Body of pancreas (tissue), 4 donors: Measurements from ENCODE around the gene IVD. TPM values are rescaled to one million over a fixed set of nuclear protein-coding genes. Genes with fewer than 3 reads are reported as not detected.

Experiments used
- ATAC-seq: fragments of 150-250 bp; one replicate; pipeline ENCODE4 v1.9.1; 2016
- DNase-seq, 4 donors: peaks; one replicate each; pipeline ENCODE4 v3.0.0-alpha.2; 2019
- H3K27ac ChIP-seq, 4 donors: fragments of 200-600 bp; sonication (generic); 1 replicate in 3 of 4; 2 replicates in 1 of 4; pipeline versions ENCODE4 v1.5.1 to v1.6.1; 2016 to 2019; ENCODE audit warnings: mild to moderate bottlenecking in 1 of 4, mixed read lengths in 1 of 4, moderate library complexity in 1 of 4
- H3K27me3 ChIP-seq, 2 donors: fragments of 200-600 bp; sonication (generic); one replicate each; pipeline ENCODE4 v1.6.0; 2016; ENCODE audit warnings: mild to moderate bottlenecking in 1 of 2
- H3K36me3 ChIP-seq, 2 donors: fragments of 200-600 bp; sonication (generic); replicated peaks in 1 of 2; 2 replicates each; pipeline ENCODE4 v1.5.1; 2016; ENCODE audit warnings: low read depth in 2 of 2; ENCODE audit not compliant: insufficient read depth in 1 of 2
- H3K4me1 ChIP-seq: fragments of 200-600 bp; sonication (generic); one replicate; pipeline ENCODE4 v1.6.0; 2016
- H3K4me3 ChIP-seq, 2 donors: fragments of 200-600 bp; sonication (generic); 1 replicate in 1 of 2; 2 replicates in 1 of 2; pipeline ENCODE4 v1.5.1; 2016 to 2019
- H3K9me3 ChIP-seq, 3 donors: fragments of 200-600 bp; sonication (generic); 1 replicate in 2 of 3; 2 replicates in 1 of 3; pipeline ENCODE4 v1.5.1; 2016
- POLR2A ChIP-seq, 3 donors: fragments of 450-650 bp; IDR thresholded peaks; one replicate each; pipeline ENCODE4 v1.6.1; 2016; ENCODE audit warnings: antibody characterized with exemption in 3 of 3, mild to moderate bottlenecking in 2 of 3
- WGBS, 2 donors: methylation state at CpG; one replicate each; pipeline ENCODE4 v1.1.5; 2017; 5-methylcytosine and 5-hydroxymethylcytosine counted together
- intact Hi-C: fragments of 100-400 bp; cut with DNase I; formaldehyde crosslinking; loops from one replicate; pipeline ENCODE4 v1.15.1; 2023
- total RNA-seq, 2 donors: library from RNA; depleted of rRNA; stranded (reverse); fragments of >200 nt; gene quantifications; one replicate each; pipeline ENCODE4 v1.1.0, GENCODE V29; 2016
- TF ChIP-seq, protein P1 (sequence below), 7 experiments: fragments of 450-650 bp in 4 of 7; fragments of 200-600 bp in 3 of 7; sonication (generic) in 3 of 7; IDR thresholded peaks; one replicate each; pipeline ENCODE4 v1.5.1; 2016 to 2019; ENCODE audit warnings: antibody characterized with exemption in 7 of 7

IVD gene
- total RNA-seq, 2 donors from 2014 or later = 30.3 to 34.0 TPM

DNA sequence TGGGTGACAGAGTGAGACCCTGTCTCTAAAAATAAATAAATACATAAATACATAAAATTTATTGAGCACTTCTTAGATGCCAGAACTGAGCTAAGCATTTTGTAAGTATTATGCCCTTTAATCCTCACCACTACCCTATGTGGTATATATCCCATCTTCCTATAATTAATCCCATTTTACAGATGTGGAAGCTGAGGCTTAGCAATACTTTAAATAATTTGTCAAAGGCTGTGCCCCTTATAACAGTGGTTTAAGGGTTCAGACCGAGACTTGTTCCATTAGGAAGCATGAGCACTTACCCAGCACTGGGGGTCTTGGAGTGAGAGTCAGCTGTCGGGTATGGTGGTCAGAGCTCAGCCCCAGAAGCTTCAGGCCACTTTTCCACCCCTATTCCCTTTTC lies 57.7 kb downstream of the IVD start:
- intact Hi-C loops = no loop called here
- WGBS, 2 donors = 86 to 95% methylated on average over 2 of the region's 2 CpGs
- no peak overlapping the region for H3K4me3 ChIP-seq
- H3K4me1 ChIP-seq = no peaks in the 10 kb centered on the region
- ATAC-seq (no peak), DNase-seq (no peak)
- H3K27ac ChIP-seq = no peak overlapping the region
- peaks cover 0 to 6% of the 10 kb centered on the region in 2 donors for H3K36me3 ChIP-seq
- no peaks in the 10 kb centered on the region for H3K27me3 ChIP-seq
- TF ChIP-seq, protein P1, sequence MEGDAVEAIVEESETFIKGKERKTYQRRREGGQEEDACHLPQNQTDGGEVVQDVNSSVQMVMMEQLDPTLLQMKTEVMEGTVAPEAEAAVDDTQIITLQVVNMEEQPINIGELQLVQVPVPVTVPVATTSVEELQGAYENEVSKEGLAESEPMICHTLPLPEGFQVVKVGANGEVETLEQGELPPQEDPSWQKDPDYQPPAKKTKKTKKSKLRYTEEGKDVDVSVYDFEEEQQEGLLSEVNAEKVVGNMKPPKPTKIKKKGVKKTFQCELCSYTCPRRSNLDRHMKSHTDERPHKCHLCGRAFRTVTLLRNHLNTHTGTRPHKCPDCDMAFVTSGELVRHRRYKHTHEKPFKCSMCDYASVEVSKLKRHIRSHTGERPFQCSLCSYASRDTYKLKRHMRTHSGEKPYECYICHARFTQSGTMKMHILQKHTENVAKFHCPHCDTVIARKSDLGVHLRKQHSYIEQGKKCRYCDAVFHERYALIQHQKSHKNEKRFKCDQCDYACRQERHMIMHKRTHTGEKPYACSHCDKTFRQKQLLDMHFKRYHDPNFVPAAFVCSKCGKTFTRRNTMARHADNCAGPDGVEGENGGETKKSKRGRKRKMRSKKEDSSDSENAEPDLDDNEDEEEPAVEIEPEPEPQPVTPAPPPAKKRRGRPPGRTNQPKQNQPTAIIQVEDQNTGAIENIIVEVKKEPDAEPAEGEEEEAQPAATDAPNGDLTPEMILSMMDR (IDR thresholded peaks at IDR 0.05) = no peak
- no peak for TF ChIP-seq POLR2A (IDR thresholded peaks at IDR 0.05)
- H3K9me3 ChIP-seq = no peaks in the 10 kb centered on the region

GRCh38 chr15:40463886-40464545 lies 58.4 kb downstream of the IVD start:
- H3K9me3 ChIP-seq = no peaks in the 10 kb centered on the region
- peaks cover 0 to 6% of the 10 kb centered on the region in 2 donors for H3K36me3 ChIP-seq
- no peak overlapping the region for H3K27ac ChIP-seq
- ATAC-seq = no peak
- DNase-seq = no peak
- H3K4me3 ChIP-seq = no peak overlapping the region
- no peak for TF ChIP-seq POLR2A (IDR thresholded peaks at IDR 0.05)
- TF ChIP-seq, protein P1 (IDR thresholded peaks at IDR 0.05) = no peak
- no peaks in the 10 kb centered on the region for H3K27me3 ChIP-seq
- 90 to 95% methylated on average over 8 to 13 of the region's 14 CpGs for WGBS, 2 donors
- intact Hi-C loops = no loop called here
- no peaks in the 10 kb centered on the region for H3K4me1 ChIP-seq

DNA sequence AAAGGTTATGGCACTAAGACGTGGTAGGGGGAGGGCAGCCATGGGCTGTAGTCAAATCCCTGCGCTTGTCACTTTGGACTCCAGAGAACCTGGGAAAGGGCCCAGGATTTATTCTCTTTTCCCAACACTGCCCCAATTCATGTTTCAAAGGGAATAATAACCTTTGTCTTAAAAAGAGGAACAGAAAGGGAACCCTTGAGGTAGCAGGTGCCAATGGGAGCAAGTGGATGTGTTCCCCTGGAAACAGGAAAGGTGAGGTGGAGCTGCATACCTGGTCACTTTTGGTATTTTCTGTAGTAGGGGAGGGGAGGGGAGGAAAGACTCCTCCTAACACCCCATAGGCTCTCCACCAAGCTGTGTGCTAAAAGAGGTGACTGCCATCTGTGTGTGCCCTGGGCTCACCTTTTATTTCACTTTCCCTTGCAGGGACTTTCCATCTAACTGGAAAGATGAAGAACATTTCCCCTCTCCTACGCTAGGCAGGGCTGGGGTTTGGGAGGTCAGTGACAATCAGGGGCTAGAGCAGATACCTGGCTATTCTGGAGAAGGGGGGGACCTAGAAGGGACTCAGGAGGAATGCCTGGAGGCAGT lies 59.1 kb downstream of the IVD start:
- 84 to 95% methylated on average over 3 of the region's 3 CpGs for WGBS, 2 donors
- ATAC-seq (no peak), DNase-seq (no peak)
- TF ChIP-seq, protein P1 (IDR thresholded peaks at IDR 0.05) = no peak
- no peak for TF ChIP-seq POLR2A (IDR thresholded peaks at IDR 0.05)
- intact Hi-C loops = no loop called here
- Histone ChIP-seq H3K27me3 (no peaks in the 10 kb centered on the region), H3K27ac (no peak overlapping the region), H3K9me3 (no peaks in the 10 kb centered on the region), H3K4me3 (no peak overlapping the region), H3K36me3 (peaks cover 0 to 6% of the 10 kb centered on the region in 2 donors), H3K4me1 (no peaks in the 10 kb centered on the region)

GRCh38 chr15:40465939-40466338 lies 60.3 kb downstream of the IVD start:
- no peaks in the 10 kb centered on the region for H3K9me3 ChIP-seq
- no peak overlapping the region for H3K27ac ChIP-seq
- TF ChIP-seq POLR2A (IDR thresholded peaks at IDR 0.05) = no peak
- TF ChIP-seq, protein P1 (IDR thresholded peaks at IDR 0.05) = no peak
- H3K27me3 ChIP-seq = no peaks in the 10 kb centered on the region
- DNase-seq (no peak), ATAC-seq (no peak)
- peaks cover 0 to 6% of the 10 kb centered on the region in 2 donors for H3K36me3 ChIP-seq
- intact Hi-C loops = no loop called here
- H3K4me3 ChIP-seq = no peak overlapping the region
- WGBS, 2 donors = 83 to 94% methylated on average over 2 to 10 of the region's 10 CpGs
- peaks cover 7% of the 10 kb centered on the region for H3K4me1 ChIP-seq
